Measurements from ENCODE around the gene FBXO41. TPM values are rescaled to one million over a fixed set of nuclear protein-coding genes. Genes with fewer than 3 reads are reported as not detected.

Gene FBXO41
- total RNA-seq, 1 donor = 1.3 TPM

GRCh38 chr2:73293534-73294171, 9.4 kb upstream of the FBXO41 start, which contains the start of gene EGR4:
TSS of gene EGR4 (minus strand) at chr2:73293548. CDS start at chr2:73293317, 231 bp downstream.
- peak; percentile 64 for DNase-seq (ENCODE audit: low read depth)
- TF ChIP-seq, protein P1, sequence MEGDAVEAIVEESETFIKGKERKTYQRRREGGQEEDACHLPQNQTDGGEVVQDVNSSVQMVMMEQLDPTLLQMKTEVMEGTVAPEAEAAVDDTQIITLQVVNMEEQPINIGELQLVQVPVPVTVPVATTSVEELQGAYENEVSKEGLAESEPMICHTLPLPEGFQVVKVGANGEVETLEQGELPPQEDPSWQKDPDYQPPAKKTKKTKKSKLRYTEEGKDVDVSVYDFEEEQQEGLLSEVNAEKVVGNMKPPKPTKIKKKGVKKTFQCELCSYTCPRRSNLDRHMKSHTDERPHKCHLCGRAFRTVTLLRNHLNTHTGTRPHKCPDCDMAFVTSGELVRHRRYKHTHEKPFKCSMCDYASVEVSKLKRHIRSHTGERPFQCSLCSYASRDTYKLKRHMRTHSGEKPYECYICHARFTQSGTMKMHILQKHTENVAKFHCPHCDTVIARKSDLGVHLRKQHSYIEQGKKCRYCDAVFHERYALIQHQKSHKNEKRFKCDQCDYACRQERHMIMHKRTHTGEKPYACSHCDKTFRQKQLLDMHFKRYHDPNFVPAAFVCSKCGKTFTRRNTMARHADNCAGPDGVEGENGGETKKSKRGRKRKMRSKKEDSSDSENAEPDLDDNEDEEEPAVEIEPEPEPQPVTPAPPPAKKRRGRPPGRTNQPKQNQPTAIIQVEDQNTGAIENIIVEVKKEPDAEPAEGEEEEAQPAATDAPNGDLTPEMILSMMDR (IDR thresholded peaks at IDR 0.05; ENCODE audit: insufficient read depth, low read depth, low read length) = no peak
- peak within 1 kb of the TSS; percentile 39 for H3K4me3 ChIP-seq (ENCODE audit: low read depth, low read length)

DNA sequence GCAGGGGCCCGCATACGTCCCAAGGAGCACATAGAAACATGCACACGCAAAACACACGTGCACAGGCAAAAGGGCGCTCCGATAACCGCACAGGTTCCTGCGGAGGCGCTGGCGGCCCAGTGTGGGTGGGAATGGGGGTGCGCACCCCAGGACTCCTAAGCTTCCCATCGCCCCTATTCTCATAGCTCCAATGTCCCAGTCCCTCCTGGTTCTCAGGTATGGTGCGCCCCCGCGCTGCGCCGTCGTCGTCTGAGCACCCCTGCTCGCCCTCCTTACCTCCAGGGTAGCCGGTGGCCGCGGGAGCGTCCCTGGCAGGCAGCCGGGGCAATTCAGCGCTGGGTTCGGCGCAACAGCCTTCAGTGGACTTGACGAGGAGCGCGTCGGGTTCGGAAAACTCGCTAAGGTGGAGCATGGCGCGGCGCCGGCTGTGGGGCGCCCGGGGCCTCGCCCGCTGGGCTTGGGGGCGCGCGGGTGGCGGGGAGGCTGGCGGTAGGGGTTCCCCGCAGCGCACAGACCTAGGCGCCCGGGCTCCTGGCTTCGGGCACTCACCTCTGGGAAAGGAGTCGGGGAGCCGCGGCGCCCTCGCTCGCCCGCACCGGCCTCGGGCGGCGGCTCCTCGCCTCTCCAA, 8.7 kb upstream of the FBXO41 start:
- TF ChIP-seq, protein P1 (IDR thresholded peaks at IDR 0.05; ENCODE audit: insufficient read depth, low read depth, low read length) = no peak
- no peak for DNase-seq (ENCODE audit: low read depth)
- peak overlapping the region; percentile 39 for H3K4me3 ChIP-seq (ENCODE audit: low read depth, low read length)

DNA sequence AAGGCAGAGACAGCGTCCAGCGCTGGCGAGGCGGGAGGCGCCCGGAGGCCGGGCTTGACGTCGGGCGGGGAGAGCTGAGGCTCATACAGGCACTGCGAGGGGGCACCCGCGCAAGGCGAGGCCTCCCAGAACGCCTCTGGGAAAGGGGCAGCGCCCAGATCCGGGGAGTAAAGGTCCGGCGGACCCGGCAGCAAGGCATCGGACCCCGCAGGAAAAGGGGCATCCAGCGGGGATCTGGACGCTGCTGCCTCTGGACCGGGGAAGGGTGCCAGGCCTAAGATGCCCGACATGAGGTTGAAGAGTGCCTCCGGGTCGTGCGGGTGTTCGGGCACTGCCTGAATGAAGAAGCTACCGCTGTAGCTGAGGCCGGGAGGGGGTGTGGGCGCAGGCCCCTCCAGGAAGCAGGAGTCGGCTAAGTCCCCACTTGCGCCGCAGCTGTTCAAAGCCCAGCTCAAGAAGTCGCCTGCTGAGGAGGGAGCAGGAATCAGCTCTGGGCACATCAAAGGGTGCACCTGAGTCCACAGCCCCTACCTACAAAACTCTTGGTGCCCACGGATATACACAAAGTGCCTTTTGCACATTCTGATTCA, 8.1 kb upstream of the FBXO41 start:
- no peak for DNase-seq (ENCODE audit: low read depth)
- no peak overlapping the region for H3K4me3 ChIP-seq (ENCODE audit: low read depth, low read length)
- TF ChIP-seq, protein P1 (IDR thresholded peaks at IDR 0.05; ENCODE audit: insufficient read depth, low read depth, low read length) = no peak

DNA sequence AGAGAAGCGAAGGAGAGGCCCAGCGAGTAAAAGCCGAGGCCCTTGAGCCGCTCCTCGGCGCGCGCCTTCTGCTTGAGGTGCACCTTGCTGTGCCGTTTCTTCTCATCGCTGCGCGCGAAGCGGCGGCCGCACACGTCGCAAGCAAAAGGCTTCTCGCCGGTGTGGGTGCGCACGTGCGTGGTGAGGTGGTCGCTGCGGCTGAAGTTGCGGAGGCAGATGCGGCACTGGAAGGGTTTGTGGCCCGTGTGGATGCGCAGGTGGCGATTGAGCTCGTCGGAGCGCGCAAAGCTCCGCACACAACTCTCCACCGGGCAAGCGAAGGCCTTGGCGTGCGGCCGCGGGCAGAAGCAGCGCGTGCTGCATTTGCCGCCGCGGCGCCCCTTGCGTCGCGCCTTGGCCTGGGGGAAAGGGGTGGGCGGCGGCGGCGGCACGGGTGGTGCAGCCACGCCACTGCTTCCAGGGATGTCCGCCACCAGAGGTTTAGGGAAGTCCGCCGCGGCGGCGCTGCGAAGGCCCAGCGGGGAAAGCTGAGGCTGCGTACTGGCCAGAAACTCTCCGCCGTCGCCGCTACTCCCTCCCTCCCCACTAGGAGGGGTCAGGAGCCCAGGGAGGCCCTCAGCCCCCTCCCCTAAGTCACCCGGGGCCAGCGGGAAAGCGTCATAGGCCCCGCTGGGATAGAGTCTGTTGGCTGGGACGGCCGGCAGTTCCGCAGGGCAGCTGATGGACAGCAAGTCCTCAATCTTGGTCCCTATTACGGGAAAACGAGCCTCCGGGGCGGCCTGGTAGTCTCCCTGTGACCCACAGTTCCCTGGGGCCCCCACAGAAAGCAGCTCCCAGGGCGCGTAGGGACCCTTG, 7.4 kb upstream of the FBXO41 start:
- TF ChIP-seq, protein P1 (IDR thresholded peaks at IDR 0.05; ENCODE audit: insufficient read depth, low read depth, low read length) = no peak
- peak overlapping the region; percentile 20 for H3K4me3 ChIP-seq (ENCODE audit: low read depth, low read length)
- no peak for DNase-seq (ENCODE audit: low read depth)

GRCh38 chr2:73291093-73291460, 6.8 kb upstream of the FBXO41 start:
- TF ChIP-seq, protein P1 (IDR thresholded peaks at IDR 0.05; ENCODE audit: insufficient read depth, low read depth, low read length) = no peak
- peak; percentile 56 for DNase-seq (ENCODE audit: low read depth)
- peak overlapping the region; percentile 20 for H3K4me3 ChIP-seq (ENCODE audit: low read depth, low read length)

DNA sequence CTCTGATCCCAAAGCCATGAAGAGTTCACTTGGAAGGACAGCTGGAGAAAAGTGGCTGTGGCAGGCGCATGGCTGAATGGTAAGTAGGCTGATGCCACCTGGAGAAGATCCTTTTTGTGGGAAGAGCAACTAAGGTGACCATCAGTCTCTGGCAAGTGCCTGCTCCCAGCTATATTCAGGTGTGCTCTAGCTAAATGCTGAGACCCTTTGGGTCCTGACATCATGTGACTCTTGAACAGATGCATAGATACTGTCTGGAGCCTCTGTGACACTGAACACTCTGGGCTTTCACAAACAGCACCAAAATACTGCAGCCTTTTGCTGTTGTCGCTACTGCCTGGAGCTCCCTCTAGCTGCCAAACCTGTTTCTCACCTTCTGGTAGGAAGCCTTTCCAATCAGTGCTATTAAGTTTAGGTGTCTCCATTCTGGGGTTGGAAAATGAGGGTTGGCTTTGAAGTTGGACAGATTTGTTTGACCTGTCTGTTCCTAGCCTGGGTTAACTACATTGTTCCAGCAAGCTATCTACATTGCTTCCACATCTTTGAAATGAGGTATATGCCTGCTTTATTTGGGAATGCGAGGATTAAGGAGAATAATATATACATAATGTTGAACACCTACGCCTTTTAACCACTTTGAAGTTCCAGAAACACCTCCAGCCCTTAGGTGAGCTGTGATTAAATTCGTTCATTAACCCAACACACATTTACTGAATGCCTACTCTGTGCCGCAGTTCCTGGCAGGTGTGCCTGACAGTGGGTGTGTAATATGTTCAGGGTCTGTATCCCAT, 6.0 kb upstream of the FBXO41 start:
- TF ChIP-seq, protein P1 (IDR thresholded peaks at IDR 0.05; ENCODE audit: insufficient read depth, low read depth, low read length) = peak; percentile 72
- no peak overlapping the region for H3K4me3 ChIP-seq (ENCODE audit: low read depth, low read length)
- peak; percentile 39 for DNase-seq (ENCODE audit: low read depth)
